Measurements from ENCODE around the gene PPEF1. TPM values are rescaled to one million over a fixed set of nuclear protein-coding genes. Genes with fewer than 3 reads are reported as not detected.

The PPEF1 gene
- total RNA-seq, 2 experiments from 2014 or later, result not detected

- CTCF ChIA-PET (ENCODE audit: unreplicated experiment), result no interaction called here
- no peak overlapping the region for H3K4me2 ChIP-seq (ENCODE audit: low read length)
- BruUV-seq (replicated peaks), result no TSS peak
Measured at GRCh38 chrX:18682979-18683387, 24.5 kb upstream of the PPEF1 start.

GRCh38 chrX:18687856-18688495 lies 19.5 kb upstream of the PPEF1 start:
- BruUV-seq (replicated peaks), result no TSS peak
- ChIA-PET CTCF (ENCODE audit: unreplicated experiment) (no interaction called here), POLR2A (interaction anchor here (0.8 kb wide), 1 partner anchor 9 kb away, joined by 3 read pairs; no protein-coding TSS in a partner anchor)

More at GRCh38 chrX:18682979-18683387, 24.5 kb upstream of the PPEF1 start:
- Histone ChIP-seq H3K9me3 (ENCODE audit: low read length) (no peaks in the 10 kb centered on the region), H2AFZ (ENCODE audit: low read length) (no peak overlapping the region), H3K79me2 (ENCODE audit: insufficient read depth, low read depth, low read length) (no peaks in the 10 kb centered on the region), H3K36me3 (ENCODE audit: insufficient read depth, low read length) (no peaks in the 10 kb centered on the region), H3K9me2 (ENCODE audit: insufficient read depth, low read length) (no peaks in the 10 kb centered on the region), H3K4me3 (ENCODE audit: low read depth, low read length, poor library complexity, severe bottlenecking) (no peak overlapping the region), H4K20me1 (ENCODE audit: insufficient read depth, low read length) (no peaks in the 10 kb centered on the region), H3K4me1 (ENCODE audit: insufficient read depth, low read length, poor library complexity, severe bottlenecking) (no peaks in the 10 kb centered on the region), H3K27ac (ENCODE audit: low read depth, low read length, poor library complexity, severe bottlenecking) (no peak overlapping the region)
- DNase-seq (ENCODE audit: low spot score), result no peak
- POLR2A ChIA-PET, result no interaction called here
- TF ChIP-seq CTCF (conservative IDR thresholded peaks at IDR 0.05; ENCODE audit: low read length) (no peak), EZH2phosphoT487 (IDR thresholded peaks at IDR 0.05; ENCODE audit: borderline replicate concordance, low read depth, low read length) (no peak)
- intact Hi-C loops (cut with micrococcal nuclease; ENCODE audit: unreplicated experiment), result no loop called here

More at GRCh38 chrX:18687856-18688495, 19.5 kb upstream of the PPEF1 start:
- Histone ChIP-seq H2AFZ (ENCODE audit: low read length) (no peak overlapping the region), H3K4me2 (ENCODE audit: low read length) (no peak overlapping the region), H3K79me2 (ENCODE audit: insufficient read depth, low read depth, low read length) (no peaks in the 10 kb centered on the region), H3K9me3 (ENCODE audit: low read length) (no peaks in the 10 kb centered on the region), H3K27ac (ENCODE audit: low read depth, low read length, poor library complexity, severe bottlenecking) (no peak overlapping the region), H3K4me3 (ENCODE audit: low read depth, low read length, poor library complexity, severe bottlenecking) (no peak overlapping the region), H4K20me1 (ENCODE audit: insufficient read depth, low read length) (no peaks in the 10 kb centered on the region), H3K9me2 (ENCODE audit: insufficient read depth, low read length) (no peaks in the 10 kb centered on the region), H3K4me1 (ENCODE audit: insufficient read depth, low read length, poor library complexity, severe bottlenecking) (no peaks in the 10 kb centered on the region), H3K36me3 (ENCODE audit: insufficient read depth, low read length) (no peaks in the 10 kb centered on the region)
- DNase-seq (ENCODE audit: low spot score), result no peak
- TF ChIP-seq EZH2phosphoT487 (IDR thresholded peaks at IDR 0.05; ENCODE audit: borderline replicate concordance, low read depth, low read length) (no peak), CTCF (conservative IDR thresholded peaks at IDR 0.05; ENCODE audit: low read length) (no peak)
- intact Hi-C loops (cut with micrococcal nuclease; ENCODE audit: unreplicated experiment), result no loop called here
